WTC11 (cell line): Measurements from ENCODE around the gene TMEM250. TPM values are rescaled to one million over a fixed set of nuclear protein-coding genes. Genes with fewer than 3 reads are reported as not detected.

Experiments used
- ATAC-seq: fragments of 200-7000 bp; cut with Tn5 transposase; 2 replicates; pipeline ENCODE4 v1.10.0; 2021; ENCODE audit warnings: mild to moderate bottlenecking, moderate library complexity
- CTCF ChIA-PET: fragments of 300-600 bp; sonication (Branson Sonifier 250); formaldehyde crosslinking; loops from one replicate; lab custom pipeline; 2021; ENCODE audit warnings: antibody characterized with exemption; lab: Charles Lee
- POLR2A ChIA-PET: fragments of 350-600 bp; sonication (Branson Sonifier 250); formaldehyde crosslinking; loops from one replicate; lab custom pipeline; 2021; ENCODE audit warnings: antibody characterized with exemption; lab: Charles Lee
- DNase-seq: peaks from one replicate; pipeline ENCODE4 v3.0.0; 2021; ENCODE audit warnings: low spot score
- H3K27ac Mint-ChIP-seq: 2 replicates; pipeline ENCODE4 v1.8.0; 2021; ENCODE audit warnings: mixed read lengths
- H3K27me3 Mint-ChIP-seq: 2 replicates; pipeline ENCODE4 v1.8.0; 2021; ENCODE audit warnings: low read depth, mild to moderate bottlenecking, moderate library complexity, mixed read lengths
- H3K36me3 Mint-ChIP-seq: 2 replicates; pipeline ENCODE4 v1.8.0; 2021; ENCODE audit warnings: mixed read lengths
- H3K4me1 Mint-ChIP-seq: 2 replicates; pipeline ENCODE4 v1.8.0; 2022; ENCODE audit warnings: mixed read lengths
- H3K4me3 Mint-ChIP-seq: 2 replicates; pipeline ENCODE4 v1.8.0; 2021; ENCODE audit warnings: mild to moderate bottlenecking, moderate library complexity, mixed read lengths
- H3K9me3 Mint-ChIP-seq: 2 replicates; pipeline ENCODE4 v1.8.0; 2021; ENCODE audit warnings: mixed read lengths
- ATF1 ChIP-seq: sonication (generic); formaldehyde crosslinking; IDR thresholded peaks from 2 replicates; pipeline ENCODE4 v1.8.1; 2023; ENCODE audit warnings: mild to moderate bottlenecking, moderate library complexity, missing genetic modification reagents
- ELF4 ChIP-seq: sonication (generic); formaldehyde crosslinking; IDR thresholded peaks from 2 replicates; pipeline ENCODE4 v1.8.1; 2022; ENCODE audit warnings: low read depth, mild to moderate bottlenecking, moderate library complexity, missing genetic modification reagents
- EMX1 ChIP-seq: fragments of 250-450 bp; sonication (Bioruptor Pico); IDR thresholded peaks from 2 replicates; pipeline ENCODE4 v1.8.0; 2021; ENCODE audit warnings: mild to moderate bottlenecking
- FOXP1 ChIP-seq: sonication (generic); formaldehyde crosslinking; IDR thresholded peaks from 2 replicates; pipeline ENCODE4 v1.8.0; 2022; ENCODE audit warnings: missing genetic modification reagents, mild to moderate bottlenecking, moderate library complexity, borderline replicate concordance
- IRF2 ChIP-seq: sonication (generic); formaldehyde crosslinking; IDR thresholded peaks from 2 replicates; pipeline ENCODE4 v1.8.0; 2022; ENCODE audit warnings: low read depth, missing genetic modification reagents, borderline replicate concordance
- MYBL2 ChIP-seq: sonication (generic); formaldehyde crosslinking; IDR thresholded peaks from 2 replicates; pipeline ENCODE4 v1.8.1; 2023; ENCODE audit warnings: mild to moderate bottlenecking, moderate library complexity, missing genetic modification reagents
- ZBTB21 ChIP-seq: sonication (generic); formaldehyde crosslinking; IDR thresholded peaks from 2 replicates; pipeline ENCODE4 v1.8.1; 2023; ENCODE audit warnings: mild to moderate bottlenecking, missing genetic modification reagents, borderline replicate concordance
- ZNF317 ChIP-seq: sonication (generic); formaldehyde crosslinking; IDR thresholded peaks from 2 replicates; pipeline ENCODE4 v1.8.1; 2023; ENCODE audit warnings: low read depth, mild to moderate bottlenecking, moderate library complexity, missing genetic modification reagents, borderline replicate concordance
- ZNF423 ChIP-seq: fragments of 250-450 bp; sonication (Bioruptor Pico); IDR thresholded peaks from 2 replicates; pipeline ENCODE4 v2.1.2; 2022; ENCODE audit warnings: mild to moderate bottlenecking, moderate library complexity
- total RNA-seq: library from RNA; stranded (reverse); gene quantifications from 3 replicates; pipeline ENCODE4 v1.2.3, GENCODE V29; 2021
- TF ChIP-seq, protein P1 (sequence below): sonication (generic); formaldehyde crosslinking; IDR thresholded peaks from 2 replicates; pipeline ENCODE4 v1.8.0; 2022; ENCODE audit warnings: mild to moderate bottlenecking, missing genetic modification reagents
- TF ChIP-seq, protein P2 (sequence below): fragments of 250-450 bp; sonication (Bioruptor Pico); IDR thresholded peaks from 2 replicates; pipeline ENCODE4 v1.9.0; 2021; ENCODE audit warnings: moderate library complexity, mild to moderate bottlenecking, inconsistent platforms, borderline replicate concordance
- TF ChIP-seq, protein P3 (sequence below): sonication (generic); formaldehyde crosslinking; IDR thresholded peaks from 2 replicates; pipeline ENCODE4 v1.8.1; 2022; ENCODE audit warnings: mild to moderate bottlenecking, moderate library complexity, missing genetic modification reagents
- TF ChIP-seq, protein P4 (sequence below): sonication (generic); formaldehyde crosslinking; conservative IDR thresholded peaks from 2 replicates; pipeline ENCODE4 v1.8.1; 2023; ENCODE audit warnings: mild to moderate bottlenecking, low read depth, missing genetic modification reagents, moderate library complexity
- TF ChIP-seq, protein P5 (sequence below): sonication (generic); formaldehyde crosslinking; IDR thresholded peaks from 2 replicates; pipeline ENCODE4 v1.8.1; 2023; ENCODE audit warnings: mild to moderate bottlenecking, missing genetic modification reagents, moderate library complexity
- TF ChIP-seq, protein P6 (sequence below): fragments of 200-600 bp; IDR thresholded peaks from 2 replicates; pipeline ENCODE4 v1.8.0; 2022; ENCODE audit warnings: antibody characterized with exemption

The TMEM250 gene
- total RNA-seq, 1 experiment from 2014 or later: 39.4 TPM

DNA sequence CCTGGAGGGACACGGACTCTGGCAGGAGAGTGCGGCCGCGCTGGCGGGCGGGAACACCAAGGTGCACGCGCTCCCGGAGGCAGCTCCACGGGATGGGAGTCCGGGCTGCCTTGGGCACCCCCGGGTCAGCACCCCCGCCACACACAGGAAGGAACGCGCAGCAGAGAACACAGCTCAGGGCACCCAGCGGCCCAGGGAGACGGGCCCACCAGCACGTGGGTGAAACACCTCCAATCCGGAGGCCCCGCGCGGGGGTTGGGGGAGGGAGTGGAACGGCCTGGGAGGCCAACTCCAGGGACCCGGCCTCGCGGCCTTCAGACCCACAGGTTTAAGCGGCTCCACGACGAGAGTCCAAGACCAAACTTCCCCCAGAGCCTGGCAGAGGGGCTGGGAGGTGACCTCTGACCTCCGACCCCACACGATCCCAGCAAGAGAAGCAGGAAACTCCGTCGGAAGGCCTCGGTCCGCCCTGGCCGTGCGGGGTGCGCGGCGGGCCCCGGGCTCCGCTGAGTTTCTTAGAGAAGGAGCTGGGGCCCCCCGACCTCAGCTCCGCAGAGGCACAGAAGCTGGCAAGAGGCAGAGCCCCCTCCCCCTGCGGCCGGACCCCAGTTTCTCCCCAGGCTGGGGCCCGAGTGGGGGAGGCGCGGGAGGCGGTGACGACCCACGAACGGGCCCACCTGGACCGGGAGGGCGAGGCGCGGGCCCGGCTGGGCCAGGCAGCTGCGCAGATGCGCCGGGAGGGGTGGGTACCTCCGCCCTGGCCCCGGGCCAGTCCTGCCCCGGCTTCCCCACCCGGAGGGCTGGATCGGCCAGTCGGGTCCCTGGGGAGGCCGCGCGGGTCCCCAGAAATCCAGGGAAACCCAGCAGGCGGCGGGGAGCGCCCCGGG is 24.4 kb downstream of the TMEM250 start (continued):
- no peak for TF ChIP-seq ATF1 (CRISPR knock-in tag)
- no peak for TF ChIP-seq IRF2 (CRISPR knock-in tag)
- TF ChIP-seq ZNF317: no peak
- no peak for TF ChIP-seq EMX1
- no peak for TF ChIP-seq MYBL2
- TF ChIP-seq ELF4 (CRISPR knock-in tag): no peak
- TF ChIP-seq, protein P1, sequence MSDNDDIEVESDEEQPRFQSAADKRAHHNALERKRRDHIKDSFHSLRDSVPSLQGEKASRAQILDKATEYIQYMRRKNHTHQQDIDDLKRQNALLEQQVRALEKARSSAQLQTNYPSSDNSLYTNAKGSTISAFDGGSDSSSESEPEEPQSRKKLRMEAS (CRISPR knock-in tag): no peak; the same call in 1 of the 2 replicates

DNA sequence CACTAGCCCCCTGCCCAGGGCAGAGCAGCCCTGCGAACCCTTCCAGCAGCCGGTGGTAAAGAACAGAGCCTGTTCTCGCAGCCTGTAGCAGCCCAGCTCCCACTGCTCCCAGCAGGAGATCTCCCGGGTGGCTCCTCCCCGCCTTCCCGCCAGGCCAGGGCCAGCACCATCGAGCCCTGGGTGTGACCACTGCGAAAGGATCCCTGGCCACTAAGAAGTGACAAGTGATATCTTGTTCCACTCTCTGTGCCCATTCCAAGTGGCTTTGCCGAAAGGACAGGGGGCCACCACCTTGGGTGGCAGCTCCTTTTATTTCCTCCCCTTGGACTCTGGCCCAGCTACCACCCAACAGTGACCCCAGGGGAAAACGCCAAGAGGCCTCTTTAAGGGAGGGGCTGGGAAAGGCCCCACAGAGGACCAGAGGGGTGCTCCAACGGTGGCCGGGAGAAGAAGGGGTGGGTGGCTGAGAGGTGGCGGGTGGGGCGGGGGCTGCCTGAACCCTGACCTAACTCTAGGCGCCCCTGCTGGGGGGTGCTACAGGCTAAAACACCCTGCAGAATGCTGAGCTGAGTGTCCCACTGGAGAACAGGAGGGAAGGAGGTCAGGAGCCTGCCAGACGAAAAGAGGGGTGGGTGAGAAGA is 25.2 kb downstream of the TMEM250 start:
- H3K9me3 Mint-ChIP-seq: no peaks in the 10 kb centered on the region
- TF ChIP-seq ZBTB21 (CRISPR knock-in tag) (no peak), ZNF423 (CRISPR knock-in tag) (peak; percentile 44; the same call in 1 of the 2 replicates)
- peaks cover 39% of the 10 kb centered on the region for H3K27me3 Mint-ChIP-seq
- H3K4me3 Mint-ChIP-seq: peak overlapping the region; percentile 63
- ChIA-PET CTCF (interaction anchor here (0.8 to 3.7 kb wide), 5 partner anchors 17 to 126 kb away, joined by 3 to 22 read pairs (median 4); no protein-coding TSS in a partner anchor), POLR2A (no interaction called here)
- DNase-seq: no peak
- H3K36me3 Mint-ChIP-seq: no peaks in the 10 kb centered on the region
- no peak for ATAC-seq
- no peak overlapping the region for H3K27ac Mint-ChIP-seq
- peaks cover 23% of the 10 kb centered on the region for H3K4me1 Mint-ChIP-seq

DNA sequence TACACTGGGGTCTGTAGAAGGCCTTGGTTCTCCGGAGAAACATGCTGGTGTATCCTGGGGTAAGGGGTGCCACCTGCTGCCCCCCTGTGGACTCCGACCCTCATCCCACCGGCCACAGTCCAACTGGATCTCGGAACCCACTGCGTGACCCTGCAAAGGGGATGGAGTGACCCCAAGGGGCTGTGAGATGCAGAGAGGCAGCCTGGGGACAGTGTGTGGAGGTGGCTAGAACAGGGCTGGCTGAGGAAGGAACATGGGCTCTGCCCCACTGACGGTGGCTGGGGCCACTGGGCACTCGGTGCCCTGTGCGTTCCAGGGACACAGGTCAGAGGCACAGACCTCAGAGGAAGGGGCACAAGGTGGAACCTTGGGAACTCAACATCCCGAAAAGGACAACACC is 25.9 kb downstream of the TMEM250 start:
- DNase-seq: no peak
- POLR2A ChIA-PET: no interaction called here
- Mint-ChIP-seq H3K4me1 (peaks cover 23% of the 10 kb centered on the region), H3K27ac (peak overlapping the region; percentile 8; the same call in 1 of the 2 replicates), H3K4me3 (peak overlapping the region; percentile 51), H3K9me3 (no peaks in the 10 kb centered on the region), H3K36me3 (no peaks in the 10 kb centered on the region), H3K27me3 (peaks cover 38% of the 10 kb centered on the region)
- CTCF ChIA-PET: interaction anchor here (0.8 to 1.3 kb wide), 2 partner anchors 19 to 30 kb away, joined by 3 to 7 read pairs; no protein-coding TSS in a partner anchor
- TF ChIP-seq, protein P2, sequence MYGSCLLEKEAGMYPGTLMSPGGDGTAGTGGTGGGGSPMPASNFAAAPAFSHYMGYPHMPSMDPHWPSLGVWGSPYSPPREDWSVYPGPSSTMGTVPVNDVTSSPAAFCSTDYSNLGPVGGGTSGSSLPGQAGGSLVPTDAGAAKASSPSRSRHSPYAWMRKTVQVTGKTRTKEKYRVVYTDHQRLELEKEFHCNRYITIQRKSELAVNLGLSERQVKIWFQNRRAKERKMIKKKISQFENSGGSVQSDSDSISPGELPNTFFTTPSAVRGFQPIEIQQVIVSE (CRISPR knock-in tag): no peak
- TF ChIP-seq ATF1 (CRISPR knock-in tag): no peak
- no peak for ATAC-seq

DNA sequence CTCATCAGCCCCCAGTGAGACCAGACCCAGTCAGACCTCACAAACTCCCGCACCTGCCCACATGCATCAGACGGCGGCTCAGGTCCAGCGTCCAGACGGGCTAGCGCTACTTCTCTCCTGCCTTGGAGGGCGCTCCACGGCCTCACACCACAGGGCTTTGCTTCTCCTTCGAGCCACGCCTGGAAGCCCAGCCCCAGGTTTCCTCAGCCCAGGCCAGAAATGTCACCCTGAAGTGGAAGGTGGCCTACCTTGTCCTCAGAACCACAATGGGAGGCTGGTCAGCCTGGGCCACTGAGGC is 26.4 kb downstream of the TMEM250 start:
- ATAC-seq (no peak), DNase-seq (no peak)
- TF ChIP-seq IRF2 (CRISPR knock-in tag): 0 out of 2 replicates have a peak, but pooled peaks have one; percentile 12
- TF ChIP-seq, protein P3, sequence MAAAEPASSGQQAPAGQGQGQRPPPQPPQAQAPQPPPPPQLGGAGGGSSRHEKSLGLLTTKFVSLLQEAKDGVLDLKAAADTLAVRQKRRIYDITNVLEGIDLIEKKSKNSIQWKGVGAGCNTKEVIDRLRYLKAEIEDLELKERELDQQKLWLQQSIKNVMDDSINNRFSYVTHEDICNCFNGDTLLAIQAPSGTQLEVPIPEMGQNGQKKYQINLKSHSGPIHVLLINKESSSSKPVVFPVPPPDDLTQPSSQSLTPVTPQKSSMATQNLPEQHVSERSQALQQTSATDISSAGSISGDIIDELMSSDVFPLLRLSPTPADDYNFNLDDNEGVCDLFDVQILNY (CRISPR knock-in tag): no peak
- CTCF ChIA-PET: interaction anchor here (2.5 kb wide), 1 partner anchor 30 kb away, joined by 14 read pairs; no protein-coding TSS in a partner anchor
- no peak overlapping the region; the same call in 1 of the 2 replicates for H3K27ac Mint-ChIP-seq
- H3K4me1 Mint-ChIP-seq: peaks cover 23% of the 10 kb centered on the region
- H3K27me3 Mint-ChIP-seq: peaks cover 33% of the 10 kb centered on the region
- H3K4me3 Mint-ChIP-seq: no peak overlapping the region
- no peaks in the 10 kb centered on the region for H3K9me3 Mint-ChIP-seq
- POLR2A ChIA-PET: no interaction called here
- no peaks in the 10 kb centered on the region for H3K36me3 Mint-ChIP-seq

DNA sequence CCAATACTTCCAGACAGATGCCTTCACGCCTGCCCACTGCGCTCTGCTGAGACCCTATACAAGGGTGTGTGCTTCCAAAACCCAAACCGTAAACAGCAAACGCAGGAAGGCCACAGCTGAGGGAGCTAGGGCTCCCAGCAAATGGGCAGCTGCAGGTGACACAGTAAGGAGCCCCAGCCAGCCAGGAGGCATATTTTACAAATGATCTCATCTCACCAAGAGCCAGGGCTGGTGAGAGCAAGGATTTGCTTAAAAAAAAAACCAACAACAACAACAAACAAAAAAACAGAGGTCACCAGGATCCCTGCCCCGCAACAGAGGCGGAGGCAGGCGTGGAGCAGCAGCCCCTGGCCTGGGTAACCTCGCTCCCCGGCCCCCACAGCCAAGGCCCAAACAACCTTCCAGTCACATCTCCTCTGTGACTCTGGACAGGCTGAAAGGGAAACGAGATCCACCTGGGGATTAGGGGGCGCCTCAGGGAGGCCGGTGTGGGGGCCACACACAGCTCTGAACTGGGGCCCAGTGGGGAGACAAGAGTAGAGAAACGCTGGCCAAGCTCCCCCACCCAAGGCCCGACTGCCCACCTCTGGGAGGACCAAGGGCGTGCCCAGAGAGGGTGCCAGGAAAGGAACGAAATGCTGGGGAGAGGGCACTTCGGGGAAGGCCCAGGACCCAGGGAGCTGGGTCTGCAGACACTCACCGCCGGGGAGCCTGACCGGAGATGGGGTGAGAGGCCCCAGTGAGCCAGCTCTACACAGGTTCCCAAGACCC is 26.9 kb downstream of the TMEM250 start:
- Mint-ChIP-seq H3K27ac (peak overlapping the region; percentile 49), H3K9me3 (no peaks in the 10 kb centered on the region), H3K4me3 (no peak overlapping the region), H3K27me3 (peaks cover 28% of the 10 kb centered on the region), H3K36me3 (no peaks in the 10 kb centered on the region), H3K4me1 (peaks cover 26% of the 10 kb centered on the region)
- ATAC-seq (no peak), DNase-seq (no peak)
- POLR2A ChIA-PET: interaction anchor here (0.6 to 1.3 kb wide), 3 partner anchors 34 to 615 kb away, joined by 3 to 4 read pairs (median 3); no protein-coding TSS in a partner anchor
- CTCF ChIA-PET: interaction anchor here (1.9 to 2.5 kb wide), 2 partner anchors 31 to 124 kb away, joined by 6 to 14 read pairs; no protein-coding TSS in a partner anchor
- TF ChIP-seq, protein P4, sequence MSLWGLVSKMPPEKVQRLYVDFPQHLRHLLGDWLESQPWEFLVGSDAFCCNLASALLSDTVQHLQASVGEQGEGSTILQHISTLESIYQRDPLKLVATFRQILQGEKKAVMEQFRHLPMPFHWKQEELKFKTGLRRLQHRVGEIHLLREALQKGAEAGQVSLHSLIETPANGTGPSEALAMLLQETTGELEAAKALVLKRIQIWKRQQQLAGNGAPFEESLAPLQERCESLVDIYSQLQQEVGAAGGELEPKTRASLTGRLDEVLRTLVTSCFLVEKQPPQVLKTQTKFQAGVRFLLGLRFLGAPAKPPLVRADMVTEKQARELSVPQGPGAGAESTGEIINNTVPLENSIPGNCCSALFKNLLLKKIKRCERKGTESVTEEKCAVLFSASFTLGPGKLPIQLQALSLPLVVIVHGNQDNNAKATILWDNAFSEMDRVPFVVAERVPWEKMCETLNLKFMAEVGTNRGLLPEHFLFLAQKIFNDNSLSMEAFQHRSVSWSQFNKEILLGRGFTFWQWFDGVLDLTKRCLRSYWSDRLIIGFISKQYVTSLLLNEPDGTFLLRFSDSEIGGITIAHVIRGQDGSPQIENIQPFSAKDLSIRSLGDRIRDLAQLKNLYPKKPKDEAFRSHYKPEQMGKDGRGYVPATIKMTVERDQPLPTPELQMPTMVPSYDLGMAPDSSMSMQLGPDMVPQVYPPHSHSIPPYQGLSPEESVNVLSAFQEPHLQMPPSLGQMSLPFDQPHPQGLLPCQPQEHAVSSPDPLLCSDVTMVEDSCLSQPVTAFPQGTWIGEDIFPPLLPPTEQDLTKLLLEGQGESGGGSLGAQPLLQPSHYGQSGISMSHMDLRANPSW: no peak
- TF ChIP-seq, protein P5, sequence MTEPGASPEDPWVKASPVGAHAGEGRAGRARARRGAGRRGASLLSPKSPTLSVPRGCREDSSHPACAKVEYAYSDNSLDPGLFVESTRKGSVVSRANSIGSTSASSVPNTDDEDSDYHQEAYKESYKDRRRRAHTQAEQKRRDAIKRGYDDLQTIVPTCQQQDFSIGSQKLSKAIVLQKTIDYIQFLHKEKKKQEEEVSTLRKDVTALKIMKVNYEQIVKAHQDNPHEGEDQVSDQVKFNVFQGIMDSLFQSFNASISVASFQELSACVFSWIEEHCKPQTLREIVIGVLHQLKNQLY (CRISPR knock-in tag): no peak
- TF ChIP-seq ZBTB21 (CRISPR knock-in tag) (no peak), FOXP1 (CRISPR knock-in tag) (no peak)
- TF ChIP-seq, protein P6, sequence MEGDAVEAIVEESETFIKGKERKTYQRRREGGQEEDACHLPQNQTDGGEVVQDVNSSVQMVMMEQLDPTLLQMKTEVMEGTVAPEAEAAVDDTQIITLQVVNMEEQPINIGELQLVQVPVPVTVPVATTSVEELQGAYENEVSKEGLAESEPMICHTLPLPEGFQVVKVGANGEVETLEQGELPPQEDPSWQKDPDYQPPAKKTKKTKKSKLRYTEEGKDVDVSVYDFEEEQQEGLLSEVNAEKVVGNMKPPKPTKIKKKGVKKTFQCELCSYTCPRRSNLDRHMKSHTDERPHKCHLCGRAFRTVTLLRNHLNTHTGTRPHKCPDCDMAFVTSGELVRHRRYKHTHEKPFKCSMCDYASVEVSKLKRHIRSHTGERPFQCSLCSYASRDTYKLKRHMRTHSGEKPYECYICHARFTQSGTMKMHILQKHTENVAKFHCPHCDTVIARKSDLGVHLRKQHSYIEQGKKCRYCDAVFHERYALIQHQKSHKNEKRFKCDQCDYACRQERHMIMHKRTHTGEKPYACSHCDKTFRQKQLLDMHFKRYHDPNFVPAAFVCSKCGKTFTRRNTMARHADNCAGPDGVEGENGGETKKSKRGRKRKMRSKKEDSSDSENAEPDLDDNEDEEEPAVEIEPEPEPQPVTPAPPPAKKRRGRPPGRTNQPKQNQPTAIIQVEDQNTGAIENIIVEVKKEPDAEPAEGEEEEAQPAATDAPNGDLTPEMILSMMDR: no peak
